HCT116 (cell line): ENCODE measurements around the gene APC2. TPM values are rescaled to one million over a fixed set of nuclear protein-coding genes. Genes with fewer than 3 reads are reported as not detected.

Source experiments
- ATAC-seq: fragments of 200-7000 bp; cut with Tn5 transposase; 2 replicates; pipeline ENCODE4 v1.9.1; 2020; ENCODE audit warnings: mild to moderate bottlenecking, moderate library complexity
- BruUV-seq: library from RNA; stranded (reverse); fragments of 400-500 nt; replicated peaks from 2 replicates; lab custom pipeline; 2021; lab: Mats Ljungman, UMichigan
- CTCF ChIA-PET: fragments of 300-600 bp; sonication (Branson Sonifier 250); formaldehyde crosslinking; loops from one replicate; lab custom pipeline; 2021; ENCODE audit warnings: antibody characterized with exemption; lab: Charles Lee
- POLR2A ChIA-PET: fragments of 300-600, 350-600 bp; sonication (Branson Sonifier 250); formaldehyde crosslinking; loops from one replicate; lab custom pipeline; 2021; ENCODE audit warnings: antibody characterized with exemption; lab: Charles Lee
- RAD21 ChIA-PET, 2 experiments: fragments of 300-600 bp; sonication (Branson Sonifier 250); formaldehyde crosslinking; loops; one replicate each; lab custom pipeline; 2023; ENCODE audit warnings: low total read pairs in 2 of 2; ENCODE audit not compliant: uncharacterized antibody in 2 of 2, unreplicated experiment in 2 of 2, low non-redundant PET in 1 of 2; lab: Charles Lee
- DNase-seq: peaks from one replicate; pipeline ENCODE4 v3.0.0-alpha.2; 2010; ENCODE audit warnings: low read depth, low spot score
- H2AFZ ChIP-seq: fragments of 200-600 bp; shearing (Covaris generic), sonication (generic); 2 replicates; pipeline ENCODE4 v1.6.1; 2017; ENCODE audit warnings: low read depth, mixed run types, mixed read lengths, antibody characterized with exemption, low read length; ENCODE audit not compliant: poor library complexity, severe bottlenecking
- H3K27ac ChIP-seq: 2 replicates; pipeline ENCODE4 v1.5.1; 2012; ENCODE audit warnings: low read depth, low read length
- H3K27me3 ChIP-seq: fragments of 200-600 bp; sonication (generic); 2 replicates; pipeline ENCODE4 v1.6.1; 2016; ENCODE audit warnings: mixed run types, low read length, mixed read lengths; ENCODE audit not compliant: insufficient read depth
- H3K36me3 ChIP-seq, 2 experiments: fragments of 200-500 bp in 1 of 2; fragments of 200-600 bp in 1 of 2; sonication (Bioruptor generic) in 1 of 2; sonication (generic) in 1 of 2; 2 replicates each; pipeline versions ENCODE4 v1.5.1 to v1.6.1; 2014 to 2016; ENCODE audit warnings: low read length in 2 of 2, inconsistent platforms in 1 of 2, mixed read lengths in 1 of 2, mixed run types in 1 of 2; ENCODE audit not compliant: insufficient read depth in 2 of 2, control insufficient read depth in 1 of 2
- H3K4me1 ChIP-seq, 2 experiments: fragments of 200-600 bp in 1 of 2; sonication (generic) in 1 of 2; 2 replicates each; pipeline versions ENCODE4 v1.5.1 to v1.6.1; 2012 to 2017; ENCODE audit warnings: low read length in 2 of 2, inconsistent platforms in 1 of 2, mild to moderate bottlenecking in 1 of 2, mixed read lengths in 1 of 2, mixed run types in 1 of 2, moderate library complexity in 1 of 2; ENCODE audit not compliant: insufficient read depth in 2 of 2, control insufficient read depth in 1 of 2
- H3K4me2 ChIP-seq: fragments of 200-600 bp; sonication (generic); 2 replicates; pipeline ENCODE4 v1.6.1; 2017; ENCODE audit warnings: mixed run types, low read length, mixed read lengths
- H3K4me3 ChIP-seq, 2 experiments: fragments of 200-600 bp in 1 of 2; sonication (generic) in 1 of 2; replicated peaks in 1 of 2; 2 replicates each; pipeline ENCODE4 v1.5.1; 2011 to 2016; ENCODE audit warnings: low read length in 2 of 2, control low read depth in 1 of 2, low read depth in 1 of 2, mild to moderate bottlenecking in 1 of 2, mixed read lengths in 1 of 2, mixed run types in 1 of 2
- H3K79me2 ChIP-seq: fragments of 200-600 bp; sonication (generic); 2 replicates; pipeline ENCODE4 v1.6.1; 2017; ENCODE audit warnings: mild to moderate bottlenecking, mixed run types, low read length, moderate library complexity, mixed read lengths; ENCODE audit not compliant: insufficient read depth
- H3K9ac ChIP-seq: fragments of 200-600 bp; sonication (generic); 2 replicates; pipeline ENCODE4 v1.6.1; 2016; ENCODE audit warnings: low read length, mixed read lengths
- H3K9me2 ChIP-seq: fragments of 200-600 bp; sonication (generic), shearing (Covaris generic); 2 replicates; pipeline ENCODE4 v1.6.1; 2017; ENCODE audit warnings: mixed run types, mild to moderate bottlenecking, moderate library complexity; ENCODE audit not compliant: insufficient read depth
- H3K9me3 ChIP-seq, 2 experiments: fragments of 200-500 bp in 1 of 2; fragments of 200-600 bp in 1 of 2; sonication (Bioruptor generic) in 1 of 2; sonication (generic) in 1 of 2; 2 replicates each; pipeline ENCODE4 v1.6.1; 2014 to 2017; ENCODE audit warnings: low read length in 2 of 2, mixed read lengths in 2 of 2, inconsistent platforms in 1 of 2, low read depth in 1 of 2, mild to moderate bottlenecking in 1 of 2, mixed run types in 1 of 2, moderate library complexity in 1 of 2; ENCODE audit not compliant: control insufficient read depth in 1 of 2, insufficient read depth in 1 of 2
- H4K20me1 ChIP-seq: fragments of 200-600 bp; sonication (generic), shearing (Covaris generic); 2 replicates; pipeline ENCODE4 v1.6.1; 2017; ENCODE audit warnings: mixed run types, mild to moderate bottlenecking, moderate library complexity; ENCODE audit not compliant: insufficient read depth
- CEBPB ChIP-seq: IDR thresholded peaks from 2 replicates; pipeline ENCODE4 v1.6.1; 2012; ENCODE audit warnings: low read depth
- ELF1 ChIP-seq: IDR thresholded peaks from 2 replicates; pipeline ENCODE4 v1.6.1; 2012; ENCODE audit warnings: low read depth, borderline replicate concordance
- EZH2phosphoT487 ChIP-seq: fragments of 200-600 bp; IDR thresholded peaks from 2 replicates; pipeline ENCODE4 v1.6.1; 2018; ENCODE audit warnings: antibody characterized with exemption, borderline replicate concordance
- POLR2A ChIP-seq: IDR thresholded peaks from 2 replicates; pipeline ENCODE4 v1.7.0; 2011; ENCODE audit warnings: borderline replicate concordance; ENCODE audit not compliant: insufficient read depth, insufficient read length; ENCODE audit errors: extremely low read depth
- POLR2AphosphoS5 ChIP-seq: IDR thresholded peaks from 2 replicates; pipeline ENCODE4 v1.6.1; 2011; ENCODE audit warnings: mild to moderate bottlenecking, low read depth, low read length, moderate library complexity
- SIN3A ChIP-seq: IDR thresholded peaks from 2 replicates; pipeline ENCODE4 v1.6.1; 2012; ENCODE audit warnings: low read depth
- SP1 ChIP-seq: IDR thresholded peaks from 2 replicates; pipeline ENCODE4 v1.6.1; 2012; ENCODE audit warnings: low read depth
- SRF ChIP-seq: IDR thresholded peaks from 2 replicates; pipeline ENCODE4 v1.6.1; 2012; ENCODE audit warnings: low read depth
- YY1 ChIP-seq: IDR thresholded peaks from 2 replicates; pipeline ENCODE4 v1.6.1; 2011; ENCODE audit warnings: low read length, low read depth, moderate library complexity, mild to moderate bottlenecking; ENCODE audit not compliant: insufficient replicate concordance; ENCODE audit errors: extremely low read depth
- ZFX ChIP-seq: fragments of 450-650 bp; IDR thresholded peaks from 2 replicates; pipeline ENCODE4 v1.6.1; 2017
- ZNF274 ChIP-seq: fragments of 200-500 bp; sonication (Bioruptor generic); IDR thresholded peaks from 2 replicates; pipeline ENCODE4 v1.6.1; 2014; ENCODE audit warnings: mild to moderate bottlenecking, low read depth, low read length, inconsistent platforms
- intact Hi-C: fragments of 100-400 bp; cut with micrococcal nuclease; formaldehyde crosslinking; loops from 2 replicates; pipeline ENCODE4 v1.10.0; 2022
- total RNA-seq: library from RNA; stranded (reverse); gene quantifications from one replicate; pipeline ENCODE4 v1.2.1, GENCODE V29; 2021; ENCODE audit not compliant: unreplicated experiment
- TF ChIP-seq, protein P1 (sequence below): IDR thresholded peaks from 2 replicates; pipeline ENCODE4 v1.6.1; 2012
- TF ChIP-seq, protein P2 (sequence below), 3 experiments: fragments of 200-600 bp in 1 of 3; sonication (generic) in 1 of 3; IDR thresholded peaks in 2 of 3; conservative IDR thresholded peaks in 1 of 3; 2 replicates each; pipeline ENCODE4 v1.5.1; 2012 to 2017; ENCODE audit warnings: low read depth in 2 of 3, low read length in 2 of 3, antibody characterized with exemption in 1 of 3, borderline replicate concordance in 1 of 3, control low read depth in 1 of 3, mild to moderate bottlenecking in 1 of 3, mixed read lengths in 1 of 3, mixed run types in 1 of 3, moderate library complexity in 1 of 3; ENCODE audit not compliant: insufficient read depth in 1 of 3
- TF ChIP-seq, protein P3 (sequence below): IDR thresholded peaks from 2 replicates; pipeline ENCODE4 v1.6.1; 2012

The APC2 gene
- total RNA-seq, 1 experiment from 2014 or later, result 1.6 TPM

DNA sequence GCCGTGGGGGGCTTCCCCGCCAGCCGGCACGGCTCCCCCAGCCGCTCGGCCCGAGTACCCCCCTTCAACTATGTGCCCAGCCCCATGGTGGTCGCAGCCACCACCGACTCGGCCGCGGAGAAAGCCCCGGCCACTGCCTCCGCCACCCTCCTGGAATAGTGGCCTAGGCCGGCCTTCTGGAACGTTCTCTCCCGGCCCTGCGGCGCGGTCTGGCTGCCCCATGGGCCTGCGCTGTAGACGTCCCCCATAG is 20.1 kb downstream of the APC2 start:
- no peak overlapping the region for H2AFZ ChIP-seq
- H4K20me1 ChIP-seq, result no peaks in the 10 kb centered on the region
- peak overlapping the region; percentile 91 for H3K27ac ChIP-seq
- peak overlapping the region; percentile 57 to 66 for H3K4me3 ChIP-seq
- no peaks in the 10 kb centered on the region for H3K9me3 ChIP-seq
- RAD21 ChIA-PET, result no interaction called here
- BruUV-seq, result no TSS peak
- POLR2A ChIA-PET, result no interaction called here
- no peaks in the 10 kb centered on the region for H3K27me3 ChIP-seq
- peaks cover 11% of the 10 kb centered on the region; the same call in 1 of the 2 replicates for H3K79me2 ChIP-seq
- intact Hi-C loops, result loop anchor here (1.0 kb wide), 1 partner anchor 9 kb away; the partner anchor contains the start of gene C19orf25
- CTCF ChIA-PET, result interaction anchor here (1.0 kb wide), 1 partner anchor 76 kb away, joined by 4 read pairs; no protein-coding TSS in a partner anchor
- H3K4me1 ChIP-seq, result peaks cover 19 to 39% of the 10 kb centered on the region in 2 experiments
- H3K9ac ChIP-seq, result peak overlapping the region; percentile 60
- TF ChIP-seq, protein P1, sequence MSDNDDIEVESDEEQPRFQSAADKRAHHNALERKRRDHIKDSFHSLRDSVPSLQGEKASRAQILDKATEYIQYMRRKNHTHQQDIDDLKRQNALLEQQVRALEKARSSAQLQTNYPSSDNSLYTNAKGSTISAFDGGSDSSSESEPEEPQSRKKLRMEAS, result no peak
- TF ChIP-seq, protein P2, sequence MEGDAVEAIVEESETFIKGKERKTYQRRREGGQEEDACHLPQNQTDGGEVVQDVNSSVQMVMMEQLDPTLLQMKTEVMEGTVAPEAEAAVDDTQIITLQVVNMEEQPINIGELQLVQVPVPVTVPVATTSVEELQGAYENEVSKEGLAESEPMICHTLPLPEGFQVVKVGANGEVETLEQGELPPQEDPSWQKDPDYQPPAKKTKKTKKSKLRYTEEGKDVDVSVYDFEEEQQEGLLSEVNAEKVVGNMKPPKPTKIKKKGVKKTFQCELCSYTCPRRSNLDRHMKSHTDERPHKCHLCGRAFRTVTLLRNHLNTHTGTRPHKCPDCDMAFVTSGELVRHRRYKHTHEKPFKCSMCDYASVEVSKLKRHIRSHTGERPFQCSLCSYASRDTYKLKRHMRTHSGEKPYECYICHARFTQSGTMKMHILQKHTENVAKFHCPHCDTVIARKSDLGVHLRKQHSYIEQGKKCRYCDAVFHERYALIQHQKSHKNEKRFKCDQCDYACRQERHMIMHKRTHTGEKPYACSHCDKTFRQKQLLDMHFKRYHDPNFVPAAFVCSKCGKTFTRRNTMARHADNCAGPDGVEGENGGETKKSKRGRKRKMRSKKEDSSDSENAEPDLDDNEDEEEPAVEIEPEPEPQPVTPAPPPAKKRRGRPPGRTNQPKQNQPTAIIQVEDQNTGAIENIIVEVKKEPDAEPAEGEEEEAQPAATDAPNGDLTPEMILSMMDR (IDR thresholded peaks at IDR 0.05 in 2 of 3, conservative IDR thresholded peaks at IDR 0.05 in 1 of 3; ENCODE audit: borderline replicate concordance in 1 of 3, insufficient read depth in 1 of 3, low read depth in 2 of 3, low read length in 2 of 3), result no peak
- no peak for TF ChIP-seq SRF
- TF ChIP-seq ZFX, result no peak
- TF ChIP-seq POLR2A, result no peak
- TF ChIP-seq CEBPB, result no peak
- no peak for TF ChIP-seq EZH2phosphoT487
- no peak for TF ChIP-seq ZNF274
- no peak for TF ChIP-seq SP1
- TF ChIP-seq, protein P3, sequence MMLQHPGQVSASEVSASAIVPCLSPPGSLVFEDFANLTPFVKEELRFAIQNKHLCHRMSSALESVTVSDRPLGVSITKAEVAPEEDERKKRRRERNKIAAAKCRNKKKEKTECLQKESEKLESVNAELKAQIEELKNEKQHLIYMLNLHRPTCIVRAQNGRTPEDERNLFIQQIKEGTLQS, result no peak
- TF ChIP-seq ELF1, result no peak
- TF ChIP-seq SIN3A, result no peak
- no peak for TF ChIP-seq YY1
- TF ChIP-seq POLR2AphosphoS5, result no peak
- peak overlapping the region; percentile 96 for H3K4me2 ChIP-seq
- no peak for DNase-seq
- no peaks in the 10 kb centered on the region for H3K9me2 ChIP-seq
- ATAC-seq, result peak; percentile 3
- no peaks in the 10 kb centered on the region; a peak in 1 of 4 replicates for H3K36me3 ChIP-seq
